SKM-1 treated with dmso at 0.1 percent for 144 hours (cell line): ENCODE measurements around the gene TJP1.
"Not testable (repeated sequence)": the region's sequence is repeated elsewhere in the genome, so short reads cannot be mapped to it uniquely, and the experiment has no call there.

Experiments
- DNase-seq: peaks from one replicate; lab custom pipeline; 2025; ENCODE audit not compliant: unreplicated experiment; lab: John Stamatoyannopoulos, UW

The TJP1 gene

GRCh38 chr15:29670266-29670665 is 152.0 kb downstream of the TJP1 start:
- DNase-seq: no peak

DNA sequence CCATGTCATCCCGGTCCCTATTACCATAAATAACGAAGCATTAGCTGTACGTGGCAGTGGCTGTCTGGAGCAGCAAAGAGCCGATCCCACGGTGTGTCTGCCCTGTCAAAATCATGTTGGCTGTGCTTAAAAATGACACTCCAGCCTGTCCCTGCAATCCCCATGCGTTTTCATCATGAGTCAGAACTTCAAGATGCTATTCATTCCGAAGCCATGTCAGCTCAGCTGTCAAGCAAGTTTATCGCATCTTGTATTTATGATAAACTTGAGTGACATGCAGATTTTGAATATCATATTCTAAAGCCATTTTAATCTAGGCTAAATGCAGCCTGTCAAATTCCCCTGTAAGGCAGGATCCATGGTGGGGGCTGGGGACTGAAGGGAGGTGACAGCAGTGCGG is 152.4 kb downstream of the TJP1 start:
- DNase-seq: no peak

DNA sequence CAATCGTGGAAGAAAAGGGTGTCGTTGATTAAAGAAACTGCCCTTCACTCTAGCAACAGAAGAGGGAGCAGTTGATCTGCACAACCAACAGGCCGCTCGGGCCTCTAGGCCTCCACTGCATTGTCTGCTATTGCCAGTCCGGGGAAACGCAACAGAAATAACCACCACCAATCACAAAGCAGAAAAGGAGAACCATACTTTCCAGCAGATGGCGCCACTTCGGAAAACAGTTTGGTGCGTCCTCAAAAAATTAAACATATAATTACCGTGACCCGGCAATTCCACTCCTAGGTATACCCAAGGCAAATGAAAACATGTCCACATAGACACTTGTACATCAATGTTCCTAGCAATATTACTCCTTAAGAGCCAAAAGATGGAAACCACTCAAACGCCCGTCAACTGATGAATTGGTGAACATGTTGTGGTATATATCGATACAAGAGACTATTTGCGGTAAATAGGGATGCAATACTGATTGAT is 154.1 kb downstream of the TJP1 start:
- DNase-seq: peak; percentile 80

- no peak for DNase-seq
Measured at GRCh38 chr15:29666241-29666640, 156.0 kb downstream of the TJP1 start.

- no peak for DNase-seq
Measured at GRCh38 chr15:29665444-29666003, 156.7 kb downstream of the TJP1 start.

DNA sequence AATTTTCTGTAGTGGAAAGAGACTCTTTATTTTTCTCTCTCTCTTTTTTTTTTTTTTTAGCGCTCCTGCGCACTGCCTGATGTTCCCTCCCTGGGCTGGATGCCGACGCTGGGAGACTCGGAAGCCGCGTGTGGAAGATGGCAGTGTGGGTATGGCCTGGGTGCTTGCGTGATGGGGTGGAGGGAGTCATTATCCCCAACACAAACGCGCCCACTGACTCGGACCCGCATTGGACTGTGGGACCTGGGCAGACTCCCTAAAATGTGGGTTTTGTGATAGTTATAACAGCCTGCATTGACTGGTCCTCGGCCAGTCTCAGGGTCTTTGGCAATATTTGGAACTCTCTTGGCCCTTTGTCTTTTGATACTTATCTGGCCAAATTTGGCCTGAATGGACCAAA is 157.9 kb downstream of the TJP1 start:
- no peak for DNase-seq

- DNase-seq: not testable (repeated sequence)
Measured at GRCh38 chr15:29657476-29657817, 164.8 kb downstream of the TJP1 start.

DNA sequence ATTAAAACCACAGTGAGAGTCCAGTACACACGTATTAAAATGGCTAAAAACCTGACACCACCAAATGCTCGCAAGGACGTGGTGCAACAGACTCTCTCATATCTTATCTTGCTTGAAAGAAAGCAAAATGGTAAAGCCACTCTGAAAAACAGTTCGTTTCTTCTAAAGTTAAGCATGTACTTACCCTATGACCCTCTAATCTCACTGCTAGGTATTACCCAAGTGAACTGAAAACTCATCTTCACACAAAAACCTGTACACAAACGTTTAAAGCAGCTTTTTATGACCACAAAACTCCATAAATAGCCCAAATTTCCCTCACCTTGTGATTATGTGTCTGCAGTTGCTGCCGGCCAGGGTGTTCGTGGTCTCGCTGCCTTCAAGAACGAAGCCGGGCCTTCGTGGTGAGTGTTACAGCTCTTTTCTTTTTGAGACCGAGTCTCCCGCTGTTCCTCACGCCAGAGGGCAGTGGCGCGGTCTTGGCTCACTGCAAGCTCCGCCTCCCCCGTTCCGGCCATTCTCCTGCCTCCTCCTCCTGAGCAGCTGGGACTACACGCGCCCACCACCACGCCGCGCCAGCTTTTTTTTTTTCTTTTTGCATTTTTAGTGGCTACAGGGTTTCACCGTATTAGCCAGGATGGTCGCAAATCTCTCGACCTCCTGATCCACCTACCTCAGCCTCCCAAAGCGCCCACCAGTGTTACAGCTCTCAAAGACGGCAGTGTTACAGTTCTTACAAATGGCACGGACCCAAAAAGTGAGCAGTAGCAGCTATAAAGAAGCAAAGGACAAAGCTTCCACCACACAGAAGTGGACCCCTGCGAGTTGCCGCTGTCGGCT is 165.4 kb downstream of the TJP1 start:
- no peak for DNase-seq

DNA sequence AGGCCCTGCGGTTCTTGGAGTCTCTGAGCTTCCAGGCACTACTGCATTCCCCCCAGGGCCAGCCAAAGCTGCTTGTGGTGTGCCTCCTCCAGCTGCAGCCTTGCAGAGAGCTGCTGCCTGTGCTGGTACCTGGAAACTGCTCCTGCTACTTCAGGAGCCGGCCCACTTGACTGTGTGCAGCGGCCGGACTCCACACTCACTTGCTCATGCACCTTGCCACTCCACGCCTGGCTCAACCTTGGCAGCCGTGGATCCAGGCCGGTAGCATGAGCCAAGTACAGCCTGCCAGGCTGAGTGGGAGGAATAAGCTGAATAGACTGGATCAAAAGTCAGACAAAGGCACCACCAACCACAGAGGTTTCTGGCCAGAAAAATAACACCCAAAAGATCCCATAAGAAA is 169.7 kb downstream of the TJP1 start:
- no peak for DNase-seq

DNA sequence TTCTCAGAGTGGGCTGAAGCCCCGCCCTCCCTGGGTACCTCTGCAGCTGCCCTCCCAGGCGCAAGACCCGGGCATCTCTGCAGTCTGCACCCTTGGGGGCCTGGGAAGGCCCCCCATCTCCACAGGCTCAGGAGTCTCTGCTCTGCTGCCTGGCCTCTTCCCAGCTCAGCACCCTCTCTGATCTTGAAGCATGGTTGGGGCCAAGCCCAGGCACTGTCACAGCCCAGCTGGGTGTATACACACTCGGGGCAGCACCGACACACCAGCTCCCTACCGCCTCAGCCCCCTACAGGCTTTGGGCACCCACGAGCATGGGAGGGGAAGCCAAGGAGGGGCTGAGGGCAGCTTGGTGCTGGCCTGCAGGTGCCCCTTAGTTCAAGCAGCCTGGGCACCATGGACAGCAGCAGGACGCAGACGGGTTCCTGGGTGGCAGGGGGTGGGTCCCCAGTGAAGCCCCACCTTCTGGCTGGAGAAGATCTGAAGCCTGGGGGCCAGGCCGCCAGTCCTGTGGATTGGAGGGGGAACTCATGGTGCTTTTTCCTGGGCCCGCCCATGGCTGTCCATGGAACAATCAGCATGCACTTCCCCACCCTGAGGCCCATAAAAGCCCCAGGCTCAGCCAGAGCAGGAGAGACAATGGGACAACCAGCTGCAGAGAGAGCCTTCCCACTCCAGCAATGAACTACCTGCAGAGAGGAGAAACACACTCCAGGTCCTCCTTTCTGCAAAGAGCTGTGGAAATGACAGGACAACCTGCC is 170.6 kb downstream of the TJP1 start:
- DNase-seq: no peak
